GM12892 (cell line): Measurements from ENCODE around the gene MFSD12. TPM values are rescaled to one million over a fixed set of nuclear protein-coding genes. Genes with fewer than 3 reads are reported as not detected.

Experiments
- DNase-seq: peaks from one replicate; pipeline ENCODE4 v3.0.0; 2011; ENCODE audit not compliant: insufficient read length
- FAIRE-seq: peaks from 2 replicates; lab custom pipeline; 2011; peaks lifted over from hg19 to GRCh38; lab: Jason Lieb, UNC
- POLR2A ChIP-seq: IDR thresholded peaks from 2 replicates; pipeline ENCODE4 v1.6.1; 2011; ENCODE audit warnings: low read depth, low read length, control low read depth
- POLR2AphosphoS5 ChIP-seq: IDR thresholded peaks from 2 replicates; pipeline ENCODE4 v1.6.1; 2011; ENCODE audit warnings: low read depth, low read length, control low read depth
- TAF1 ChIP-seq: IDR thresholded peaks from 2 replicates; pipeline ENCODE4 v1.6.1; 2011; ENCODE audit warnings: low read depth, mild to moderate bottlenecking, control low read depth, low read length, borderline replicate concordance
- polyA plus RNA-seq: library from polyadenylated mRNA; unstranded; fragments of >200 nt; gene quantifications from one replicate; pipeline ENCODE4 v1.2.1, GENCODE V29; 2012; ENCODE audit warnings: missing spikeins, inconsistent platforms; ENCODE audit not compliant: missing spikeins

MFSD12 gene
- polyA plus RNA-seq = 15.4 TPM

GRCh38 chr19:3557461-3558248 lies at the start of gene MFSD12:
Gene MFSD12 (minus strand): TSS chr19:3557586. CDS start chr19:3557403, 183 bp downstream.
- DNase-seq (peak; percentile 100), FAIRE-seq (peak; percentile 96)
- TF ChIP-seq TAF1 = 0 out of 2 replicates have a peak, but pooled peaks have one; percentile 9
- no peak; the same call in 1 of the 2 replicates for TF ChIP-seq POLR2AphosphoS5
- TF ChIP-seq POLR2A = peak; percentile 69; the same call in 1 of the 2 replicates

GRCh38 chr19:3606690-3607289 lies 49.4 kb upstream of the MFSD12 start, which contains the start of gene TBXA2R:
Gene TBXA2R (minus strand): TSS chr19:3606875. CDS start chr19:3600634, 6,241 bp downstream.
- DNase-seq (peak; percentile 65), FAIRE-seq (no peak)
- TF ChIP-seq TAF1 (no peak), POLR2AphosphoS5 (no peak), POLR2A (no peak)

GRCh38 chr19:3606174-3606689 lies 48.8 kb upstream of the MFSD12 start:
- TF ChIP-seq TAF1 (no peak), POLR2A (no peak), POLR2AphosphoS5 (no peak)
- DNase-seq = no peak
- no peak for FAIRE-seq

GRCh38 chr19:3605770-3606169 lies 48.4 kb upstream of the MFSD12 start:
- TF ChIP-seq POLR2A (no peak), TAF1 (no peak), POLR2AphosphoS5 (no peak)
- FAIRE-seq (peak; percentile 74), DNase-seq (no peak)

GRCh38 chr19:3605361-3605760 lies 48.0 kb upstream of the MFSD12 start:
- TF ChIP-seq POLR2AphosphoS5 (no peak), POLR2A (no peak), TAF1 (no peak)
- DNase-seq (no peak), FAIRE-seq (peak; percentile 36)

GRCh38 chr19:3604987-3605343 lies 47.6 kb upstream of the MFSD12 start:
- FAIRE-seq (no peak), DNase-seq (no peak)
- no peak for TF ChIP-seq POLR2AphosphoS5
- TF ChIP-seq POLR2A = no peak
- TF ChIP-seq TAF1 = no peak

- FAIRE-seq (no peak), DNase-seq (no peak)
- no peak for TF ChIP-seq POLR2A
- no peak for TF ChIP-seq TAF1
- TF ChIP-seq POLR2AphosphoS5 = no peak
These were observed 47.0 kb upstream of the MFSD12 start for GRCh38 chr19:3604227-3604986.

- TF ChIP-seq POLR2AphosphoS5 (no peak), TAF1 (no peak), POLR2A (no peak)
- no peak for DNase-seq
- FAIRE-seq = no peak
These were observed 45.9 kb upstream of the MFSD12 start for GRCh38 chr19:3603121-3603811.

GRCh38 chr19:3601021-3601420 lies 43.6 kb upstream of the MFSD12 start:
- TF ChIP-seq TAF1 = no peak
- TF ChIP-seq POLR2A = no peak
- no peak for TF ChIP-seq POLR2AphosphoS5
- DNase-seq (no peak), FAIRE-seq (no peak)

- no peak for DNase-seq
- FAIRE-seq = no peak
- TF ChIP-seq POLR2AphosphoS5 (no peak), TAF1 (no peak)
These were observed 42.4 kb upstream of the MFSD12 start for GRCh38 chr19:3599776-3600187.
